SHP77 (cell line): ENCODE measurements around the gene ST6GALNAC5.
"Not testable (repeated sequence)": the region's sequence is repeated elsewhere in the genome, so short reads cannot be mapped to it uniquely, and the experiment has no call there.

ENCODE experiments used
- DNase-seq, 2 experiments: peaks; one replicate each; lab custom pipeline; 2025; lab: John Stamatoyannopoulos, UW

The ST6GALNAC5 gene

DNA sequence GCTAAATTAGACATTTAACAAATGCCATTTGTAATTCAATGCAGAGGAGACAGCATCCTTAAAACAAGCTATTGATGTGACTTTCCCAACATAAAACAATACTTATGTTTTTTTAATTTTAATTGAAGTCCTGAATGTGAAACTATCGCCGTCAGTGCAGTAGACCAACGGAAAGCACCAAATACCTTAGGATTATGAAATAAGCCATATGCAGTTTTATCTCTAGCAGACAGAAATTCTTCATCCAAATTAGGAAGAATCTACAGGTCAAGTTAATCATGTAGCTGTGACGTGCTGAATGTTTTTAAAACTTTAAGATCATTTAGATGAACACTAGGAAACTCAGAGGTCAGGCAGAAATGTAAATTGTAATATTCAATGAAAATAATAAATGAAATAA lies 714 bp upstream of the ST6GALNAC5 start:
- no peak for DNase-seq

- no peak for DNase-seq
Observed at GRCh38 chr1:76868154-76868882, 1.0 kb downstream of the ST6GALNAC5 start.

DNA sequence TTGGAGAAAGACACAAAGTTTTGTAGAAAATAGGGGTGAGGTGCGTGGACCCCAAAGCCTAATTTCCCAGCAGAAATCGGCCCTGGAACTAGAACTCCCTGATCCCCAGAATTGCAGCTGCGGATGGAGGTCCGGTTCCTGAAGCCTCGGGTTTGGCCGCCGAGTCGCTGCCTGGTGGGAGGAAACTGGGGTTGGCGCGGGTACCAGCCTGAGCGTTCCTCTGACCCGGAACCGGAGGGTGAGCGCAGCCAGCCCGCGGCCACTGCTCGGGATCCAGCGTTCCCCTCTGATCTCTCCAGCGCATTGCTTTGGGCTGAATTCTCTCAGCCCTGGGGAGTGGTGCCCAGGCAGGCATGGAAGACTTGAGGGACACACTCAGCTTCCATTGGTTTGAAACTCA lies 1.6 kb downstream of the ST6GALNAC5 start:
- no peak for DNase-seq

GRCh38 chr1:76870037-76870436 lies 2.8 kb downstream of the ST6GALNAC5 start:
- no peak for DNase-seq

DNA sequence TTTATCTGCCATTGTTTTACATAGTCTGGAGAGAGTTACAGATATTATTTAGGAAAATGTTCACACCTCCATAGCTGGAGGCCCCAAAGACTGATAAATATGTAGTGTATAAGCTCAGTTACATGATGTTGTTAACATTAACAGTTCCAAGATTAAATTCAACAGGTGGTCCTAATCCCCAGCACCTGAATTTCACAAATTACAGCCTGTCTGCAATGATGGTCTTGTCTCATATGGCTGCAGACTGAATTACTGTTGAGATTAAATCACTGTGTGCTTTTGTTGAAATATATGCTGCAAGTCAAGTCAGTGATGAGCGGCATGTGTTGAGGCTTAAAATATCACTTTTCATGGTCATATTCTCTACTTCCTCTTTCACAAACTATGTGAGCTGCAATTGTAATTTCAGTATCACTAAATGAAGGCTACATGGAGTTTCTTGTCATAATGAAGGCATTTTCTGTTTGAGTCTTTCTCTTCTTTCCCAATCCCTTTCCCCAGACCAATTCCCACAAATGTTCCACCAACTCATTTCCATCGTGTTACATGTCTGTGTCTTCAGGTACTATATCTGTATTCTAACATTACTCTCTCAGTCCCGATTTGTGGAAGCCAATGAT lies 4.2 kb downstream of the ST6GALNAC5 start:
- DNase-seq, result no peak

GRCh38 chr1:76872944-76873343 lies 5.7 kb downstream of the ST6GALNAC5 start:
- DNase-seq, result no peak

- DNase-seq, result no peak
Observed at GRCh38 chr1:76876655-76877395, 9.5 kb downstream of the ST6GALNAC5 start.

GRCh38 chr1:76879014-76879413 lies 11.7 kb downstream of the ST6GALNAC5 start:
- DNase-seq, result not testable (repeated sequence)

DNA sequence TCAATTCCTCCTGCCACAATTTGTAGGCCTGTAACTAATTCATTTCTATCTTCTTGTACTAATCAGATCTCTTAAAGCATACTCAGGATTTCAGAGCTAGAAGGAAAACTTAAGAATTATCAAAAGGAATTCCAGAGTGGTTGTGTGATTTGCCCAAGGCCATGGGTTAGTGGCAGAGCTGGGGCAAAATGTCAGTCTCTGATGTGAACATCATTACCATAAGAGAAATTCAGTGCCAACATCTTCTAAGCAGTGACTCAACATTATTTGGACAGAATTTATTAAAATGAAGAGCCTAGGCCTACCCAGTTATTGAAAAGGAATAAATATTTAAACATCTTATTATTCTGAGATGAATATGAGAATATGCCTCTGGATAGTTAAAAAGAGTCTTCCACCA lies 14.5 kb downstream of the ST6GALNAC5 start:
- DNase-seq, result no peak

DNA sequence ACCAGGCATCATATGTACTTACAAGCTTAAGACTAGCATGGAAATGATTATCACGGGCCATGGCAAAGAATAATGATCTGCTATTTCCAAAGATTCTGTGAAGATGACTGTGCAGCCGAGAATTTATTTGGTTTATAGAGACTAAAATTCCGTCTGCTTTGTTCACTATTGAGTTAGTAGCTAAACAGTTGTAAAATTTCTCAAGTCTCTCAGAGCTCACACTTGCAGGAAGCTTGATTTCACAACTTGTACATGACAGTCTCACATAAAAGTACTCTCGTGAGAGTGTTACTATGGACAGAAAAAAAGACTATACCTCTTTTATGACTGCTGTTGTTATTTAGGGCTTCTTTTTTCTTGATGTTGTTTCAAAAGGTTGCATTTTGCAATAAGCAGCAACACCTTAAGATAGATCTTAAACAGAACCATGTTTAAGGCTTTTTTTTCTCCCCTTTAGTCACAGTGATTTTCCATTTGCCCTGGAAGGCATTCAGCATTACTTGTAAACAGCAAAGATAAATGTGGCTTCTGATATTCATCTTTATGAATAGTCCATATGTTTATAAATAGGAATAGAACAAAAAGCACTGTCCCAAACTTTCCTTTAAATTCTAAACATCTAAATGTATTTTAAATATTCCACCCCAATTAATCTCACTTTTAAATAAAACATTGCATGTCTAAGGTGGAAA lies 24.8 kb downstream of the ST6GALNAC5 start:
- no peak for DNase-seq

- no peak for DNase-seq
Observed at GRCh38 chr1:76892675-76893074, 25.4 kb downstream of the ST6GALNAC5 start.

- DNase-seq, result peak; percentile 20 to 51
Observed at GRCh38 chr1:76901158-76901767, 34.0 kb downstream of the ST6GALNAC5 start.

DNA sequence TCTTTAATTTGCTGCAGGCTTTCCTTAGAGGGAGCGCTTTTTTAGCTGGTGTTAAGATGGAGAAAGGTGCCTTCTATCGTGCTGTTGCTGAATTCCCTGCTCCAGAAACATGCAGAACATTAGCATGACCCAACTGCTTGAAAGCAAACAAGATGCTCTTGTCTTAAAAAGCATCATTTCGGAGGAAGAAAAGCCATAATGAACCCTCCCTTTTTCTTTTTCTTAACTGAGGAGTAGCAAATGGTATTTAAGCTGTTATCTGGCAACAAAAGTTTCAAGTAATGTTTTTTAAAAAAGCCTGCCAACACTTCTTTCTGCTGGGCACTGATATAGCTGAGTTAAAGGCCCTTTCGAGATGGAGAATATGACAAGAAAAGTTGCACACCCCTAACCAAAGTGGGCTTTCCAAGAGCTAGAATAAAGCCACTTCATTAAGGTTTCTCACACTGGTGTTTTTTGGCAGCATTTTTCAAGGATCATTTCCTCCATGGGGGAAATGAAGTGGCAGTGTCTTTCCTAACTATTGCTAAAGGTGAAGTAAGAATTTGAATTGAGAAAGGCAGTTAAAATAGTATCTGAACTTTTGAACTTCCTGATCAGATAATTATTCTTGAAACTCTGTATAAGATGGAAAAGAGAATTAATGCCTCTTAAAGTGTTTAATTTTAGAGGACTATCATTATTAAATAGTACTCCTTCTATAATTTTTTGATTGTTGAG lies 38.8 kb downstream of the ST6GALNAC5 start:
- no peak for DNase-seq

DNA sequence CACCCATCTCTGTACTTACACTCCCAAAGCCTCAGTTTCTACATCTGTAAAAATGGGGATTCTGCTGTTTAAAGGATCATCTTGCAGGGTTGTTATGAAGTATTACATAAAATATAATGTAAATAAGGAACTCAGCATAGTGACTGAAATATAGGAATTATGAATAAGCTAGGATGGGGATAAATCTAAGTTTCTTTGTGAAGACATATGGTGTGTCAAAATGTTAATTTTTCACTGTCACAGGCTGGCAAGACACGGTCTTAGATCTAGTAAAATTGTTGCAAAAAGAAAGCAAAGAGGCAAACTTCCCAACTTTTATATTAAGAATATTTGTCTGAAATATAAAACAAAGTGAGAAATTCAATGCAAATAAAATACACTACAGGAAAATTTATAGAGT lies 42.0 kb downstream of the ST6GALNAC5 start:
- no peak for DNase-seq

DNA sequence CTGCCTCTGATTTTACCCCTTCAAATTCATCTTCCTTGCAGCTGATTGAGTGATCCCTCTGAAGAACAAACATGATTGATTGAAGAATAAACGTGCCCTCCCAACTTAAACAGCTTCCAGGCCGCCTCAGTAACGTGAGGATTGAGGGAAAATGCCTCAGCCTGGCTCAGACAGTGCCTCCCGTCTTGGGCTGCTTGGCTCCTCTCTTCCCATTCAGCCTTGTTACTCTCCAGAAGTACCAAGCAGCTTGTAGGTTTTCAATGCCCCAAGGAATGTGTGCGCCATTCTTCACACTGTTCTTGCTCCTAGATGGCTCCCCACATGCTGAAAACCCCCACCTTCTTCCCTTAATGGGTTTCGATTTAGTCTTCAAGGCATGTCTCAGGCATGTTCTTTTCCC lies 51.8 kb downstream of the ST6GALNAC5 start:
- DNase-seq, result no peak

DNA sequence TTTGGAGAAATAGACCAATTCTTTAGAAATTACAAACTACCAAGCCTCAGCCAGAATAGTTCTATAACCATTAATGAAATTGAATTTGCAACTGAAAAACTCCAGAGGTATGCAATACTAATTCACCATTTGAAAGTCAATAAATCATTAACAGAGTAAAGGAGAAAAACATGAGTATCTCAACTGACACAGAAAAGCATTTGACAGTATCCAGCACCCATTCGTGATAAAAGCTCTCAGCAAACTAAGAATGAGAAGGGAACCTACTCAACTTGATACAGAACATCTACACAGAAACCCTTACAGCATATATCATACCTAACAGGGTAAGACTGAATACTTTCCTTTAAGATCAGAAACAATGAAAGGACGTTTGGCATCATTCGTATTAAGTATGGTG lies 54.3 kb downstream of the ST6GALNAC5 start:
- no peak for DNase-seq

GRCh38 chr1:76925825-76926224 lies 58.5 kb downstream of the ST6GALNAC5 start:
- DNase-seq, result no peak

DNA sequence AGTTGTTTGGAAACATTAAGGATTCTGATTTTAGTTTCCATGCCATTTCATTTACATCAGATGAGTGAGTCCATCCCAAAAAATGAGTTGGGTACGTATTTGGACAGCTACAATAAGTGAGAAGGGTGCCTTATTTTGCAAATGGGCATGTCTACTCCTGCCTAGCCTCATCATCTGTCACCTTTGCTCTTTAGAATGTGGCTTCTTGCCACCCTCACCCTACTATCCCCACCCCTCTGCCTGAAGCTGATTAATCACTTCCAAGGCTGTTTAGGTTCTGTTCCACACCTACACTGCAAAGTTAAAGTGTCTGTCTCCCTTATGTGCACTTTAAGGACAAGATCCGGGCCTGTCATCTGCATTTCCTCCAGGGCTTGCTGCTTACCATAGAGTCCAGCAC lies 61.2 kb downstream of the ST6GALNAC5 start:
- no peak for DNase-seq

DNA sequence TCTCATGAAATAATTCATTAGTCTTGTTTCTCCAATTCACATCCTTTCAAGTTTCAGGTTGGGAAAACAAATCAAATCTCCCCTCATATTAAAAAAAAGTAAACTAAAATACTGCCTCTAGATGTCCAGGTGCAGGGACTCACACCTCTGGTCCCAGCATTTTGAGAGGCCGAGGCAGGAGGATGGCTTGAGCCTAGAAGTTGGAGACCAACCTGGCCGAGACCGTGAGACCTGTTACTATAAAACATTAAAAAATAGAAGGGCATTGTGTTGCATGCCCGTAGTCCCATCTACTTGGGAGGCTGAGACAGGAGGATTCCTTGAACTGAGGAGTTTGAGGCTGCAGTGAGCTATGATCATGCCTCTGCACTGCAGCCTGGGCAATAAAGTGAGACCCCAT lies 61.9 kb downstream of the ST6GALNAC5 start:
- no peak for DNase-seq

GRCh38 chr1:76933847-76934815 lies 66.9 kb downstream of the ST6GALNAC5 start:
- no peak for DNase-seq
